HG03575 (cell line): ENCODE data around the gene DTNB.

Source experiments
- ATAC-seq: cut with Tn5 transposase; IDR thresholded peaks from one replicate; pipeline ENCODE4 v1.9.1; 2021; ENCODE audit not compliant: unreplicated experiment, insufficient number of reproducible peaks, low FRiP score; ENCODE audit errors: extremely low read depth

Gene DTNB

GRCh38 chr2:25491003-25491696 is 182.2 kb downstream of the DTNB start:
- ATAC-seq: no peak

- ATAC-seq: no peak
Measured at GRCh38 chr2:25490217-25490616, 183.2 kb downstream of the DTNB start.

- no peak for ATAC-seq
Measured at GRCh38 chr2:25489631-25490030, 183.7 kb downstream of the DTNB start.

- no peak for ATAC-seq
Measured at GRCh38 chr2:25483607-25484266, 189.6 kb downstream of the DTNB start.

GRCh38 chr2:25482341-25482740 is 191.0 kb downstream of the DTNB start:
- ATAC-seq: no peak

GRCh38 chr2:25481381-25482300 is 191.7 kb downstream of the DTNB start:
- ATAC-seq: no peak

GRCh38 chr2:25480561-25480960 is 192.8 kb downstream of the DTNB start:
- no peak for ATAC-seq

- no peak for ATAC-seq
Measured at GRCh38 chr2:25479761-25480160, 193.6 kb downstream of the DTNB start.

GRCh38 chr2:25478736-25479135 is 194.6 kb downstream of the DTNB start:
- no peak for ATAC-seq

GRCh38 chr2:25473758-25474340 is 199.5 kb downstream of the DTNB start:
- ATAC-seq: no peak

GRCh38 chr2:25473131-25473530 is 200.2 kb downstream of the DTNB start:
- ATAC-seq: no peak

GRCh38 chr2:25470806-25471205 is 202.6 kb downstream of the DTNB start:
- ATAC-seq: no peak

- no peak for ATAC-seq
Measured at GRCh38 chr2:25467743-25468142, 205.6 kb downstream of the DTNB start.

- no peak for ATAC-seq
Measured at GRCh38 chr2:25462021-25462420, 211.4 kb downstream of the DTNB start.

GRCh38 chr2:25460261-25460905 is 213.0 kb downstream of the DTNB start:
- no peak for ATAC-seq

- no peak for ATAC-seq
Measured at GRCh38 chr2:25454824-25455611, 218.4 kb downstream of the DTNB start.

- ATAC-seq: peak; percentile 77
Measured at GRCh38 chr2:25453199-25453905, 220.0 kb downstream of the DTNB start.

- no peak for ATAC-seq
Measured at GRCh38 chr2:25448808-25449207, 224.6 kb downstream of the DTNB start.
